ENCODE results near the gene BPIFA1. TPM values are rescaled to one million over a fixed set of nuclear protein-coding genes. Genes with fewer than 3 reads are reported as not detected.

The BPIFA1 gene
- total and polyA plus RNA-seq, 2 donors (not counting 1 experiment from before 2014, with no cell fraction given) = not detected

DNA sequence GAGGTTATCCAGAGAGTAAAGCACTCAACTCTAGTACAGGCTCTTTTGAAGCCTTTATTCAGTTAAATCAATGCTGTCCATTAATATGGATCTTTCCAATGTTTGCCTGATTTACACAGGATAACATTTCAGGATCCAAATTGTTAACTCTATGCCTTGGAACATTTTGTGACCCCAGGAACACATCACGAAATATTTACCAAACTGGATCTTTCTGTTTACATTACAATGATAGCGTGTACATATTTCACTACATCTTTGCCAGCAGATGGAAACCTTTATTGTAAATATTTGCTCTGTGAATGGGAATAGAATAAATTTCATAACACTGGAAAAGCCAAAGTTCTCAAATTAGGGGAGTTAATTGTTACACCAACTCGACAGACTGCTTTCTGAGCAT lies 44.3 kb upstream of the BPIFA1 start:
- H3K4me1 ChIP-seq (ENCODE audit: control insufficient read depth, extremely low read depth, insufficient read depth, low read length) = no peaks in the 10 kb centered on the region
- no peaks in the 10 kb centered on the region for H3K9me3 ChIP-seq (ENCODE audit: control insufficient read depth, insufficient read depth, low read depth, low read length)
- H3K4me2 ChIP-seq (ENCODE audit: extremely low read depth, insufficient read depth, low read length) = no peak overlapping the region
- no peaks in the 10 kb centered on the region for H3K36me3 ChIP-seq (ENCODE audit: control insufficient read depth, insufficient read depth, low read length)
- no peak overlapping the region for H3K27ac ChIP-seq (ENCODE audit: insufficient read depth, low read length)
- no peaks in the 10 kb centered on the region for H3K27me3 ChIP-seq (ENCODE audit: control insufficient read depth, insufficient read depth, low read length)
- H3K4me3 ChIP-seq (replicated peaks in 1 of 4; ENCODE audit: control extremely low read depth in 1 of 4, insufficient read depth in 1 of 4, low read depth in 3 of 4, low read length in 4 of 4) = no peak overlapping the region
- no peak for TF ChIP-seq EZH2 (IDR thresholded peaks at IDR 0.05; ENCODE audit: low read length, missing control alignments)
- TF ChIP-seq, protein P1, sequence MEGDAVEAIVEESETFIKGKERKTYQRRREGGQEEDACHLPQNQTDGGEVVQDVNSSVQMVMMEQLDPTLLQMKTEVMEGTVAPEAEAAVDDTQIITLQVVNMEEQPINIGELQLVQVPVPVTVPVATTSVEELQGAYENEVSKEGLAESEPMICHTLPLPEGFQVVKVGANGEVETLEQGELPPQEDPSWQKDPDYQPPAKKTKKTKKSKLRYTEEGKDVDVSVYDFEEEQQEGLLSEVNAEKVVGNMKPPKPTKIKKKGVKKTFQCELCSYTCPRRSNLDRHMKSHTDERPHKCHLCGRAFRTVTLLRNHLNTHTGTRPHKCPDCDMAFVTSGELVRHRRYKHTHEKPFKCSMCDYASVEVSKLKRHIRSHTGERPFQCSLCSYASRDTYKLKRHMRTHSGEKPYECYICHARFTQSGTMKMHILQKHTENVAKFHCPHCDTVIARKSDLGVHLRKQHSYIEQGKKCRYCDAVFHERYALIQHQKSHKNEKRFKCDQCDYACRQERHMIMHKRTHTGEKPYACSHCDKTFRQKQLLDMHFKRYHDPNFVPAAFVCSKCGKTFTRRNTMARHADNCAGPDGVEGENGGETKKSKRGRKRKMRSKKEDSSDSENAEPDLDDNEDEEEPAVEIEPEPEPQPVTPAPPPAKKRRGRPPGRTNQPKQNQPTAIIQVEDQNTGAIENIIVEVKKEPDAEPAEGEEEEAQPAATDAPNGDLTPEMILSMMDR (conservative IDR thresholded peaks at IDR 0.05 in 1 of 2, IDR thresholded peaks at IDR 0.05 in 1 of 2; ENCODE audit: low read depth in 1 of 2, low read length in 2 of 2) = no peak
- H4K20me1 ChIP-seq (ENCODE audit: control insufficient read depth, extremely low read depth, insufficient read depth, low read length) = no peaks in the 10 kb centered on the region
- no peaks in the 10 kb centered on the region for H3K79me2 ChIP-seq (ENCODE audit: control insufficient read depth, insufficient read depth, low read length)
- DNase-seq (ENCODE audit: low read depth in 2 of 2) = no peak
- no peak overlapping the region for H3K9ac ChIP-seq (ENCODE audit: insufficient read depth, low read length)
- no peak overlapping the region for H2AFZ ChIP-seq (ENCODE audit: low read length)

DNA sequence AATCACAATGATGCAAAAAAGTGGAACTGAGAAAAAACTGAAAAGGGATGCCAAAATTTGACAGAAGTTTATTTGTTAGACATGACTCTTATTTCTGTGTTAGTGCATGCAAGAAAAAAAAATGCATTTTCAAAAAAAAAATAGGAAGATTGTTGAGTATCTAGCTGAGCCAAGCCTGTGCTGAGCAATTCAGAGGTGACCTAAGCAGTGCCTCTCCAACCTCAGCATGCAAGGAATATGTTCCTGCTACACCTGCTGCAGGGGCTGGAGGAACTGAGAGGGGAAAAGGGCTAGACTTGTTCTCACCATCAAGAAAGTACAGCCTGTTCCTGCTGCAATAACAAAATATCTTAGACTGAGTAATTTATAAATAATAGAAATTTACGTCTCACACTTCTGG lies 43.8 kb upstream of the BPIFA1 start:
- no peak overlapping the region for H2AFZ ChIP-seq (ENCODE audit: low read length)
- H3K27me3 ChIP-seq (ENCODE audit: control insufficient read depth, insufficient read depth, low read length) = no peaks in the 10 kb centered on the region
- H3K36me3 ChIP-seq (ENCODE audit: control insufficient read depth, insufficient read depth, low read length) = no peaks in the 10 kb centered on the region
- no peaks in the 10 kb centered on the region for H3K9me3 ChIP-seq (ENCODE audit: control insufficient read depth, insufficient read depth, low read depth, low read length)
- no peaks in the 10 kb centered on the region for H3K4me1 ChIP-seq (ENCODE audit: control insufficient read depth, extremely low read depth, insufficient read depth, low read length)
- no peak for DNase-seq (ENCODE audit: low read depth in 2 of 2)
- H3K9ac ChIP-seq (ENCODE audit: insufficient read depth, low read length) = no peak overlapping the region
- H3K4me2 ChIP-seq (ENCODE audit: extremely low read depth, insufficient read depth, low read length) = no peak overlapping the region
- H3K79me2 ChIP-seq (ENCODE audit: control insufficient read depth, insufficient read depth, low read length) = no peaks in the 10 kb centered on the region
- no peak overlapping the region for H3K27ac ChIP-seq (ENCODE audit: insufficient read depth, low read length)
- TF ChIP-seq EZH2 (IDR thresholded peaks at IDR 0.05; ENCODE audit: low read length, missing control alignments) = no peak
- TF ChIP-seq, protein P1 (conservative IDR thresholded peaks at IDR 0.05 in 1 of 2, IDR thresholded peaks at IDR 0.05 in 1 of 2; ENCODE audit: low read depth in 1 of 2, low read length in 2 of 2) = no peak
- no peak overlapping the region for H3K4me3 ChIP-seq (replicated peaks in 1 of 4; ENCODE audit: control extremely low read depth in 1 of 4, insufficient read depth in 1 of 4, low read depth in 3 of 4, low read length in 4 of 4)
- H4K20me1 ChIP-seq (ENCODE audit: control insufficient read depth, extremely low read depth, insufficient read depth, low read length) = no peaks in the 10 kb centered on the region

DNA sequence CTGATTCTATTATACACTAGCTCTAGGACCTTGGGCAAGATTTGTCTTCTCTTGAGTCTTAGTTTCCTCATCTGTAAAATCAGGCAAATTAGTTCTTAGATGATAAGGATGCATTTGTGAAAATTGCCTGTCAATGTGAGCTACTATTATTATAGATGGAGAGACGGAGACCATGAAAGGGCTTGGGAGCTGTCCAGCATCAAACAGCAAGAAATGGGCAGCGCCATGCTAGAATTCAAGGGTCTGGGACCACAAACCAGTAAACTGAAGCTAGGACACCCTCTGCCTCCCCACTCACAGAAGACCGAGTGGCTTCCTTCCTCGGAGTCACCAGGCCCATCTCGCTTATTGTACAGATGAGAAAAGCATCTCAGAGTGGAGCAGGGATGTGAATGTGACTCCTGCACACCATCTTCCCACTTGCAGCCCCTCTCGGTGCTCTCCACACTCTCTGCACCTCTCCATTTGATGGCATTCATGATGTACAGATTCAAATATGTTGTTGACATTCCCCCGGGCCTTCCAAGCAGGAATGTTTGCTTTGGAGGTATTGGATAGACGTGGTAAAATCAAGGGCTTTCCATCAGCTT lies 42.8 kb upstream of the BPIFA1 start:
- DNase-seq (ENCODE audit: low read depth in 2 of 2) = no peak
- H3K4me3 ChIP-seq (replicated peaks in 1 of 4; ENCODE audit: control extremely low read depth in 1 of 4, insufficient read depth in 1 of 4, low read depth in 3 of 4, low read length in 4 of 4) = no peak overlapping the region
- no peak overlapping the region for H3K4me2 ChIP-seq (ENCODE audit: extremely low read depth, insufficient read depth, low read length)
- no peak overlapping the region for H3K27ac ChIP-seq (ENCODE audit: insufficient read depth, low read length)
- H3K36me3 ChIP-seq (ENCODE audit: control insufficient read depth, insufficient read depth, low read length) = no peaks in the 10 kb centered on the region
- no peaks in the 10 kb centered on the region for H3K79me2 ChIP-seq (ENCODE audit: control insufficient read depth, insufficient read depth, low read length)
- no peaks in the 10 kb centered on the region for H4K20me1 ChIP-seq (ENCODE audit: control insufficient read depth, extremely low read depth, insufficient read depth, low read length)
- no peak overlapping the region for H3K9ac ChIP-seq (ENCODE audit: insufficient read depth, low read length)
- H3K4me1 ChIP-seq (ENCODE audit: control insufficient read depth, extremely low read depth, insufficient read depth, low read length) = no peaks in the 10 kb centered on the region
- no peak overlapping the region for H2AFZ ChIP-seq (ENCODE audit: low read length)
- no peaks in the 10 kb centered on the region for H3K9me3 ChIP-seq (ENCODE audit: control insufficient read depth, insufficient read depth, low read depth, low read length)
- H3K27me3 ChIP-seq (ENCODE audit: control insufficient read depth, insufficient read depth, low read length) = no peaks in the 10 kb centered on the region
- TF ChIP-seq EZH2 (IDR thresholded peaks at IDR 0.05; ENCODE audit: low read length, missing control alignments) = no peak
- TF ChIP-seq, protein P1 (conservative IDR thresholded peaks at IDR 0.05 in 1 of 2, IDR thresholded peaks at IDR 0.05 in 1 of 2; ENCODE audit: low read depth in 1 of 2, low read length in 2 of 2) = no peak

All from fibroblast of lung (primary cell).